Measurements from ENCODE around the gene SAA4.
"Not testable (repeated sequence)": the region's sequence is repeated elsewhere in the genome, so short reads cannot be mapped to it uniquely, and the experiment has no call there.

The SAA4 gene, protein sequence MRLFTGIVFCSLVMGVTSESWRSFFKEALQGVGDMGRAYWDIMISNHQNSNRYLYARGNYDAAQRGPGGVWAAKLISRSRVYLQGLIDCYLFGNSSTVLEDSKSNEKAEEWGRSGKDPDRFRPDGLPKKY

DNA sequence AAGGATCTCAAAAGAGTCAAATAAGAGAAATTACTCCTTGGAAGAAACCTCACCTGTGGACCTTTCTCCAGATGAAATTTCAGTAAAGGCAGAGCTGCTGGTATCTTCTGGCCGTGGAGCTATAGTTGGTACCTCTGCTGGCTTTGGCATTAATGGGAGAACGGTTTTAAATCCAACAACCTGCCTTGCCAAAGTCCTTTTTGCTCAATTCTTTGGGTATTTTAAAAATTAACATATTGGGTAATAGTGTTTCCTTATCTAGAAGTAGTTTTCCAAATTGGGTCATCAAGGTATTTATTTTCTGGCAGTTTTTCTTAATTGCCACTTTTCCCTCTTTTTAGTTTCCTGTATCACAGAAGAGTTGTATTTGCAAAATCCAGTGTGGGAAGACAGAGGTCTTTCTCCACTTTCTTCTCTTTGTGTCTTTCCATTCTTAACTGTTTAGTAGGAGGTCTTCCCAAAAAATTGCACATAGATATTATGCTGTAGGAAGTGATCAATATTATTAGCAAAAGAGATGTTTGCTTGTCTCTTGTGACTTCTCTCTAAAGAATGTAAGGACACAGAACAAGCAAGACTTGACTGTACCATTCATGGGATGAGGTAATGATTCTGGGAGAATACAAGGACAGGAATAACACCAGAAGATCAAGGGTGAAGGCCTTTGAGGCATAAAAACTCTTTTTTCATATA is at the start of gene SAA4:
Gene SAA4 (minus strand): TSS at position 139 of the 693 bp plus-strand sequence. CDS start 876 bp downstream, outside the sequence.
- DNase-seq (ENCODE audit: low read depth) = no peak

DNA sequence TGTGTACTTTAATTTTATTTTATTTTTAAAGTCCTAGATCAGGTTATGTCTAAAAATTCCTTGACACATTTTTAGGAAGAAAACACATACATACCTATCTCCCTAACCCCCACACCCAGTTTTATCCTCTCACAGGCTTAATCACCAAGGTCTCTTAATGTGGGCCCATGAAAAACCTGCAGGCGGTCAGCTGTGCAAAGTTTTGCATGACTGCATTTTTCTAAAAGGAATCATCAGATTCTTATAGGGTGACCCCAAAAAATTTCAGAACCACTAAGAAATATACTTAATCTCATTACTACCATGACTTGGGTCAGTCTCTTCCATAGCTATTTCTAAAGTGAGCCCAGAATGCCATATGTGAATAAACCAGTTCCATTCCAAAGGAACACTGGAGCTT is 49.2 kb upstream of the SAA4 start:
- DNase-seq (ENCODE audit: low read depth) = no peak

DNA sequence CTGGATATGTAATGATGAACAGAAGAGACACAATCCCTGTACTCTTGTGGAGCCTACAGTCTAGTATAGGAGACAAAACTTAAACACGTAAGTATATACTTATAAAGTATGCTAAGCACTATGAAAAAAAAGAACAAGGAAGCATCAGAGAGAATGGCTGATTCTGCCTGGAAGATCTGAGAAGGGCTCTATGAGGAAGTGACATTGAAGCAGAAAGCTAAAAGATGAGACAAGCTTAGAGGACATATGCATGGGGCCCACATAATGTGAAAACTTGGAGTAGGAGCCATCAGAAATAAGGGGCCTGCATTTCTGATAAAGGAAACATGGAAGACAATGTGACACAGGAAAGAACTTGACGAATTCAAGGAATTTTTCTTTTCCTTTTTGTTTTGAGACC is 46.0 kb upstream of the SAA4 start:
- no peak for DNase-seq (ENCODE audit: low read depth)

DNA sequence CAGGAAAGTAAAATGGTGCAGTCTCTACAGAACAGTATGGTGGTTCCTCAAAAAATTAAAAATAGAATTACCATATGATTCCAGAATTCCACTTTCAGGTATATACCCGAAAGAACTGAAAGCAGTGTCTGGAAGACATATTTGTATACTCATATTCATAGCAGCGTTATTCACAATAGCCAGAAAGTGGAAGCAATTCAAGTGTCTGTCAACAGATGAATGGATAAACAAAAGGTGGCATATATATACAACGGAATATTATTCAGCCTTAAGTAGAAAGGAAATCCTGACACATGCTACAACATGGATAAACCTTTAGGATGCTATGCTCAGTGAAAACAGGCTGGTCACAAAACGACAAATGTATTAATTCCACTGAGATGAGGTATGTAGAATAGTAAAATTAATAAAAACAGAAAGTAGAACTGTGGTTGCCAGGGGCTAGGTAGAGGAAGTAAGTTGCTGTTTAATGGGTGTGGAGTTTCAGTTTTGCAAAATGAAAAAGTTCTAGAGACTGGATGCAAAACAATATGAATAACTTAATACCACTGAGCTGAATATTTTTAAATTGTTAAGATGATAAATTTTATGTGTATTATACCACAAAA is 43.9 kb upstream of the SAA4 start:
- DNase-seq (ENCODE audit: low read depth) = no peak

DNA sequence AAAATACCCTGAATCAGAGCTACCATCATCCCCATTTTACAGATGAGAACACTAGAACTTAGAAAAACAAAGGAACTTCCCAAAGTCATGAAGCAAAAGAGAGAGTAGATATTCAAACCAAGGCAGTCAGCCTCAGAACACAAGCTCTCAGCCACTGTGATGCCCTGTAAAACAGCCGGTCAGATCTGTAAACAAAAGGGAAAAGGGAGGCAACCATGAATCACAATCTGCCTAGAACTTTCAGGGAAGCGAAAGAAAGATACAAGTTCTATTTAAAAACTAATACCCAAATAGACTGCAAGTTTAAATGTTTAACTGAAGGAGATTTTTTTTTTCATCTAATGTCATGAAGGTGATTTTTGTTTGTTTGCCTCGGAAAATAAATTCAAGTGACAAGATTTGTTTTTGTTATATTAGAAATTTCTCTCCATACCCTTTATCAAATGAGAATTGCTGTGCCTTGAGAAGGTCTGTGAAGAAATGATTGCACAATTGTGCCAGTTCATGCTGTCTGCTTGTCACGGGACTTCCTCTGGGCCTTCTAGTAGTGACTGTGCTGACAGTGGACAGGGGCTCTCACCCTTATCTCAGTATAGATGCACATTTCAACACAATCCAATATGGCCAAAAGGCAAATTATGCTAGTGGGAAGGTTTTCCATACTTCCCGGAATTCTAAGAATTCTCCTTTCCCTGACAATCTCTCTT is 41.1 kb upstream of the SAA4 start:
- no peak for DNase-seq (ENCODE audit: low read depth)

DNA sequence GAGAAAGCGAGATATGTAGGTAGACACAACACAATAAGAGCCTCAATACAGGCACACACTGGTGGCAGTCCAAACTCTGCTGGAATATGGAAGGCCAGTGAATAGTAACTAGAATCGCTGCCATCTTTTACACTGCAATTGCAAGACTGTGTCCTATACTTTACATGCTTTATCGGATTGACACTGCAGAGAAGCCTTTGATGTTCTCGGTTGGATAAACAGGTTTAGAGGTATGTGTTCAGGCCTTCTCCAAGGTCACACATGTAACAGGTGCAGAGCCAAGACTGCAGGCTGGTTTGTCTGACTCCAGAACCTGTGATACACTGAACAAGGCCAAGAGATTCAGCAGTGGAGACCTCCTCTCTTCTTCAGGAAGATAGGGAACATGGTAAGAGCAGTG is 34.6 kb upstream of the SAA4 start:
- DNase-seq (ENCODE audit: low read depth) = no peak

DNA sequence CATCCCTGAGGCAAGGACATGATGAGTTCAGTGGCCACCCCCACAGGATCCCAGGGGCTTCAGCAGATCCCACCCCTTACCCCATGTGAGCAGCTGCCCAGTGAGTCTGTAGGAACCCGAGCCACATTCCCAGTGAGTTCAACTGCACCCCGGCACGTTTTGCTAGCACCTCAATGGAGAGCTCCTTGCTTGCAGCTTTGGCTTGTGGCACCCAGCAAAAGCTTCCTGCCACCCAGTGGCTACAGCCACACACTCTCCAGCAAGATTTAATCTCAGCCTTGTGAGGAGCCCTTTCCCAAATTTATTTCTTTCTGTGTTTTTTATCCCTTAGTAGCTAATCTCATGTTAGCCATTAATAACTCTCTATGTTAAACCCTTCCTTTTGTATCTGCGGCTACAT is 33.5 kb upstream of the SAA4 start:
- DNase-seq (ENCODE audit: low read depth) = no peak

DNA sequence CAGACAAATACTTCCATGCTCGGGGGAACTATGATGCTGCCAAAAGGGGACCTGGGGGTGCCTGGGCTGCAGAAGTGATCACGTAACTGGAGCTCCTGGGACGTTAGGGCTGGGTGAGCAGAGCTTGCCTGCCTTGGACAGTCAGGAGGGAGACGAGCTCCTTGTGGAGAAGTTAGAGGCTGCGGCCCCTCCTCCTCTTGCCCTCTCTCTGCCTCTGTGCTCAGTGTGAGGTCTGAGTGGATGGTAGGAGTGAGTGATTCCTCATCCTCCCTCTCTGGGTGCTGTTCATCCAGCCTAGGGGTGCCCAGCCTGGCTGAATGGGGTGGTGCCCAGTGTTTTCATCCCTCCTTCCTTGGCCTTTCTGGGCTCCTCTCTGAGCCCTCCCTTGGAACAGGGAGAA is 32.6 kb upstream of the SAA4 start:
- not testable (repeated sequence) for DNase-seq (ENCODE audit: low read depth)

DNA sequence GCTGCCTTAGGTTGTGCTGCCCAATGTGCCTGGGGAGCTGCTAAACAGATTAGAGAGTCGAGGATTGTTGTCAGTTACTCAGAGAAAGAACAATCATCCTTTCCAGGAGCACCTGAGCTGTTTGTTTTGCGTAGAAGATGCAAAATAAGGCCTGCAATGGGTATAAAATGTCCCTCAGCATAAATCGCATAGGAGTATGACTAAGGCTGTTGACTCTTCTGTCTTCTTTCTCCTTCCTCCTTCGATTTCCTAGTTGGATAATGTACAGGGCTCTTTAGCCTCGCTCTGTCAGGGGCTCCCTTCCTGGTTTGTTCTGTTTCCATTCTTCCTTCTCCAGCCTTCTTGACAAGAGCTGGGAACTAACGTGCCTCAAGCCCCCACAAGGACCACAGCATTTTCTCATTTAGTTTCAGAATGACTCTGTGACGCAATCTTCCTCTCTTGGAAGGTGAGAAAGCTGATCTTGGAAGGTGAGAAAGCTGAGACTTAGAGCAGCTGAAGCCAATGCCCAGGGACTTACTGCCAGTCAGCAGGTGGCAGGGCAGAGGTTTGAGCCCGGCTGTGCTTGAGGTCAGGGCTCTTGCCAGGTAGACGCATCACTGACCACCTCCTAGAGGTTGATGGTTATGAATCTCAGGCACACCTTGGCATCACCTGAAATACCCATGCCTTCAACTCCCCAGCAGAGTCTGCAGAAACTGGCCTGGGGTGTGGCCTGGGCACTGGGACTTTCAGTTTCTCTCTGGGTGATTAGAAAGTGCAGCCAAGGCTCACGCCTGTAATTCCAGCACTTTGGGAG is 30.9 kb upstream of the SAA4 start:
- DNase-seq (ENCODE audit: low read depth) = not testable (repeated sequence)

DNA sequence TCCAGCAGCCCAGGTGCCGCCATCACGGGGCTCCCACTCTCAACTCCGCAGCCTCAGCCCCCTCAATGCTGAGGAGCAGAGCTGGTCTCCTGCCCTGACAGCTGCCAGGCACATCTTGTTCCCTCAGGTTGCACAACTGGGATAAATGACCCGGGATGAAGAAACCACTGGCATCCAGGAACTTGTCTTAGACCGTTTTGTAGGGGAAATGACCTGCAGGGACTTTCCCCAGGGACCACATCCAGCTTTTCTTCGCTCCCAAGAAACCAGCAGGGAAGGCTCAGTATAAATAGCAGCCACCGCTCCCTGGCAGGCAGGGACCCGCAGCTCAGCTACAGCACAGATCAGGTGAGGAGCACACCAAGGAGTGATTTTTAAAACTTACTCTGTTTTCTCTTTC is 29.3 kb upstream of the SAA4 start, which contains the start of gene SAA1:
Gene SAA1 (plus strand): TSS at position 316 of the 400 bp plus-strand sequence. CDS start 624 bp downstream, outside the sequence.
- no peak for DNase-seq (ENCODE audit: low read depth)

DNA sequence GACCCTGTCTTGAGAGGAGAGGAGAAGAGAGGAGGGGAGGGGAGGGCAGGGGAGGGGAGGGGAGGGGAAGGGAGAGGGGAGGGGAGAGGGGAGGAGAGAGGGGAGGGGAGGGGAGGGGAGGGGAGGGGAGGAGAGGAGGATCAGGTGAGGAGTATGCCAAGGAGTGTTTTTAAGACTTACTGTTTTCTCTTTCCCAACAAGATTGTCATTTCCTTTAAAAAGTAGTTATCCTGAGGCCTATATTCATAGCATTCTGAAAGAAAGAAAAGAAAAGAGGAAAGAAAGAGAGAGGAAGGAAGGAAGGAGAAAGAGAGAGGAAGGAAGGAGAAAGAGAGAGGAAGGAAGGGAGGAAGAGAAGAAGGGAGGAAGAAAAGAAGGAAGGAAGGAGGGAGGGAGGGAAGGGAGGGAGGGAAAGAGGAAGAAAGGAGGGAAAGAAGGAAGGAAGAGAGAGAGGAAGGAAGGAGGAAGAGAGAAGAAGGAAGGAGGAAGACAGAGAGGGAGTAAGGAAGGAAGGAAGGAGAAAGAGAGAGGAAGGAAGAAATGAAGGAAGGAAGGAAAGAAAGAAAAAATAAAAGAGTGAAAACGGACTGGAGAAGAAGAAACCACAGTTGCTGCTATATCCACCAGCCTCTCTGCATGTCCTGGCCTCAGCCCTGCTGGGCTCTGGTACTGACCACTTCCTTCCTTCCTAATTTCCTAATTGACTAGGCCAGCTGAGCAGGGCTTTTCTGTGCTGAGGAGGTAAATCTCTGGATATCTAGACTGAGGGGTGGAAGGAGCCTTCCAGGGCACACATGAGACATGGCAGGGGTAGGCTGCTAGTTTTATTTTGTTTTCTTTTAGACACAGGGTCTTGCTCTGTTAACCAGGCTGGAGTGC is 28.3 kb upstream of the SAA4 start:
- DNase-seq (ENCODE audit: low read depth) = no peak

DNA sequence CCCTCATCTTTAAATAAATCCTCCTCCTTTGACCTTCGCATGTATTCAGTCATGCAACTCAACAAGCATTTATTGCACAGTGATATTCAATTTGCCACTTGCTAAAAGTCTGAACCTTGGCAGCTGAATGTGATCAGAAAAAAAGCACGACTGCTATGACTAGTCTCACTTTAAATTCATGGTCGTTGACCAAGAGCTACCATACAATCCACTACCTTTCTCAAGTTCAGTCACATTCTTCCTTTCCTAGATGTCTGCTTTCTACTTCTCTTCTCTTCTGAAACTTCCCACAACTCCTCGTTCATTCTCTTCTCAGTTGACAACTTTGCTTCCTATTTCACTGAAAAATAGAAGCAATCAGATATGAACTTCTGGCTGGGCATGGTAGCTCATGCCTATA is 27.4 kb upstream of the SAA4 start:
- DNase-seq (ENCODE audit: low read depth) = no peak

DNA sequence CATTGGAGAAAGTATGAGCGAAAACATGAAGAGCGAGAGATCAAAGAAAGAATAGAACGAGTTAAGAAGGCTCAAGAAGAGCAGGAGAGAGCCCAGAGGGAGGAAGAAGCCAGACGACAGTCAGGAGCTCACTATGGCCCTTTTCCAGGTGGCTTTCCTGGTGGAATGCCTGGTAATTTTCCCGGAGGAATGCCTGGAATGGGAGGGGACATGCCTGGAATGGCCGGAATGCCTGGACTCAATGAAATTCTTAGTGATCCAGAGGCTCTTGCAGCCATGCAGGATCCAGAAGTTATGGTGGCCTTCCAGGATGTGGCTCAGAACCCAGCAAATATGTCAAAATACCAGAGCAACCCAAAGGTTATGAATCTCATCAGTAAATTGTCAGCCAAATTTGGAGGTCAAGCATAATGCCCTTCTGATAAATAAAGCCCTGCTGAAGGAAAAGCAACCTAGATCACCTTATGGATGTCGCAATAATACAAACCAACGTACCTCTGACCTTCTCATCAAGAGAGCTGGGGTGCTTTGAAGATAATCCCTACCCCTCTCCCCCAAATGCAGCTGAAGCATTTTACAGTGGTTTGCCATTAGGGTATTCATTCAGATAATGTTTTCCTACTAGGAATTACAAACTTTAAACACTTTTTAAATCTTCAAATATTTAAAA is 26.2 kb upstream of the SAA4 start:
- DNase-seq (ENCODE audit: low read depth) = not testable (repeated sequence)

DNA sequence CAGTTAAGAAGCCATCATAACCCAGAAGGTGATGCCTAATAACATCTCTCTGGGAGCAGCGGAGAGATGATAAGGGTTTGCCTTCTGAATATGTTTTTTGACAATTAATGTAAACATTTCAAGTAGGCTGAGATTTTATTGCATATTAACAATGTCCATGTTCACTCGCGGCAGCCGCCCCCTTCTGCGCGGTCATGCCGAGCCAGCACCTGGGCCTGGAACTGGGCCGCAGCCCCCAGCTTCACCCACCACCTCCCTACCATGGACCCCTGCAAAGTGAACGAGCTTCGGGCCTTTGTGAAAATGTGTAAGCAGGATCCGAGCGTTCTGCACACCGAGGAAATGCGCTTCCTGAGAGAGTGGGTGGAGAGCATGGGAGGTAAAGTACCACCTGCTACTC is 25.1 kb upstream of the SAA4 start:
- no peak for DNase-seq (ENCODE audit: low read depth)

DNA sequence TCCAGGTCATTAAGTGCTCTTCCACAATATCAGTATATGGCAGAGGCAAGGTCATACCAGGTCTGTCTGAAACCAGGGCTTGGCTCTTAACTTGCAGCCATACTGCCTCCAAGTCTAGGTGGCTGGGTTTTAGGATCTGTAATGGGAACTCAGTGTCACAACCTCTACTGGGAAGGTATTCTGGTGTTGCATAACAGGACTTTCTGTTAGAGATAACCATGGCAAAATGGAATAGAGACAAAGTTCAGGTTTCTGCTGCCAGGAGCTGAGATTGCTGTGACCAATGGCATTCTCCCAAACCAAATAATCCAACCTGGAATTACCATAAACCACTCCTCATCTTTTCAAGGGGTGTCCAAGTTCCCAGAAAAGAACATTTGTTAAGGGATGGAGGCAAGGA is 22.7 kb upstream of the SAA4 start:
- DNase-seq (ENCODE audit: low read depth) = no peak

DNA sequence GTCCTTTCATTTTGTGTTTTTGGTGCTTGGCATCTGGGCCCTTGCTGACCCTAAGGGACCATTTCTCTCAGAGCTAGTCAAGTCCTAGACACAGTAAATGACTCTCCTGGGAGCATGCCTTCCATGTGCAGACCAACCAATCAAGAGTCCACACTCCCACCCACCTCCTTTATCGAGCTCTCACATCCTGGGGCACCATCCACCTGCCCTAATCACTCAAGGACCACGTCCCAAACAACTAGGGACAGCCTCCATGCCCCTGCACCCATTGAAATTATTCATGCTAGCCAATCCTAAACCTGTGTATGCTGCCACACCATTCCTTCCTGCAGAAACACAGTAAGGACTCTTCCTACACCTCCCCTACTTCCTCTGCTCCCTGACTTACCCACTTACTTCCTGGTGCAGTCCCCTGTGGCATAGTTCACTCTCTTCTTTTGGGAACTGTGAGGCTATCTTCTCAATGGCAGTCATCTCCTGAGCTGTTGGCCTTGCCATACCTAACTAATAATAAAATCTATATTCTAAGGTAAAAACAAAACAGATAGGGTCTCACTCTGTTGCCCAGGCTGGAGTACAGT is 18.3 kb upstream of the SAA4 start:
- no peak for DNase-seq (ENCODE audit: low read depth)

DNA sequence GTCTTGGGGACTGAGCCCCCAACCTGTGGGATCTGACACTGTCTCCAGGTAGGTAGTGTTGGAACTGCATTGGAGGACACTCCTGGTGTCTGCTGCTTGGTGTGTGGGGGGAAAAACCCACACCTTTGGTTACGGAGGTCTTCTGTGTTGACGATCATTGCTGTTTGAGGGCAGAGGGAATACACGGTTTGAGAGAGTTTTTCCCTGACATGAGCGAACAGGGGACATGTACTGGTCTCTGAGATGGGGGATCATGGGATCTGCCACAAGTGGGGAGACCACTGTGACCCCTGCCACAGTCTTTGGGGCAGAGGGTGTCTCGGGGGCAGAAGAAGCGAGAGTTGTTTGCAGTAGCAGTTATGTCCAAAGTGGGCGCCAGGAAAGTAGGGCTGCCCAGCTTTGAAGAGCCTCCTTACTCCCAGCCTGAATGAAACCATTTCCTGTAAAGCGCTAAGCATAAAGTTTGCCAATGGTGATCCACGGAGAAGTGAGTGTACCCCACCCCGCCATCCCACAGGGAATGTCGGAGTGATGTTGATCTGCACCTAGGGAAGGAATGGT is 17.3 kb upstream of the SAA4 start:
- DNase-seq (ENCODE audit: low read depth) = no peak

DNA sequence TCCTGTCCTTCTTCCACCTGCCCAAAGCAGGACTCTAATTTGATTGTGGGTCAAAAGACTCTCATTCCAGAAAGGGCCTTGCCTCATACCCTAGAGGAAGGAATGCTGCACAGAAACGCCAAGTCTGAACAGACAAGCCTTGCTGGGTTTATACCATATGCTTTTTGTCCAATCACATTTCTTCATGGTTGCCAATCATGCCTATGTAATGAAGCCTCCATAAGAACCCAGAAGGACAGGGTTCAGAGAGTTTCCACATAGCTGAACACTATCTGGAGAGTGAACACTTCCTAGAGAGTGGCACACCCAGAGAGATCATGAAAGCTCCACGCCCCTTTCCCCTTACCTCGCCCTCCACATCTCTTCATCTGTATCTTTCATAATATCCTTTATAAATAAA is 16.6 kb upstream of the SAA4 start:
- DNase-seq (ENCODE audit: low read depth) = no peak

DNA sequence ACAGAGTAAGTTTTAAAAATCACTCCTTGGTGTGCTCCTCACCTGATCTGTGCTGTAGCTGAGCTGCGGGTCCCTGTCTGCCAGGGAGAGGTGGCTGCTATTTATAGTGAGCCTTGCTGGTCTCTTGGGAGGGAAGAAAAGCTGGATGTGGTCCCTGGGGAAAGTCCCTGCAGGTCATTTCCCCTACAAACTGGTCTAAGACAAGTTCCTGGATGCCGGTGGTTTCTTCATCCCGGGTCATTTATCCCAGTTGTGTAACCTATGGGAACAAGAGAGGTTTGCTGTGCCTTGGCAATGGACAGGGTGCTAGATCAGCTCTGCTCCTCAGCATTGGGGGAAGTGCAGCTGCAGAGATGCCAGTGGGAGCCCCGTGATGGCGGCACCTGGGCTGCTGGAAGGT is 12.0 kb upstream of the SAA4 start, which contains the start of gene SAA2:
Gene SAA2 (minus strand): TSS at position 108 of the 400 bp plus-strand sequence. CDS start 657 bp downstream, outside the sequence.
- no peak for DNase-seq (ENCODE audit: low read depth)

DNA sequence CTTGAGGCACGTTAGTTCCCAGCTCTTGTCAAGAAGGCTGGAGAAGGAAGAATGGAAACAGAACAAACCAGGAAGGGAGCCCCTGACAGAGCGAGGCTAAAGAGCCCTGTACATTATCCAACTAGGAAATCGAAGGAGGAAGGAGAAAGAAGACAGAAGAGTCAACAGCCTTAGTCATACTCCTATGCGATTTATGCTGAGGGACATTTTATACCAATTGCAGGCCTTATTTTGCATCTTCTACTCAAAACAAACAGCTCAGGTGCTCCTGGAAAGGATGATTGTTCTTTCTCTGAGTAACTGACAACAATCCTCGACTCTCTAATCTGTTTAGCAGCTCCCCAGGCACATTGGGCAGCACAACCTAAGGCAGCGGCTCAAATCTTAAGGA is 10.6 kb upstream of the SAA4 start:
- not testable (repeated sequence) for DNase-seq (ENCODE audit: low read depth)
